Vagina (tissue), 2 donors: ENCODE data around the gene C2orf42. TPM values are rescaled to one million over a fixed set of nuclear protein-coding genes. Genes with fewer than 3 reads are reported as not detected.

Experiments
- DNase-seq, 2 donors: peaks; one replicate each; pipeline ENCODE4 v3.0.0-alpha.2; 2017; ENCODE audit errors: extremely low spot score in 2 of 2
- H3K27ac ChIP-seq: fragments of 200-600 bp; sonication (generic); one replicate; pipeline ENCODE4 v1.5.1; 2019
- H3K27me3 ChIP-seq: fragments of 200-600 bp; sonication (generic); one replicate; pipeline ENCODE4 v1.5.1; 2019
- H3K36me3 ChIP-seq, 2 donors: fragments of 200-600 bp; sonication (generic); one replicate each; pipeline ENCODE4 v1.5.1; 2017 to 2019
- H3K4me1 ChIP-seq: fragments of 200-600 bp; sonication (generic); one replicate; pipeline ENCODE4 v1.5.1; 2019
- H3K4me3 ChIP-seq, 2 donors: fragments of 200-600 bp; sonication (generic); 1 replicate in 1 of 2; 2 replicates in 1 of 2; pipeline ENCODE4 v1.5.1; 2016 to 2019
- H3K9me3 ChIP-seq: fragments of 200-600 bp; sonication (generic); one replicate; pipeline ENCODE4 v1.5.1; 2019
- CTCF ChIP-seq, 3 experiments: fragments of 450-650 bp in 2 of 3; fragments of 200-600 bp in 1 of 3; sonication (generic) in 1 of 3; IDR thresholded peaks; one replicate each; pipeline ENCODE4 v1.5.1; 2017 to 2019; ENCODE audit warnings: antibody characterized with exemption in 3 of 3, mild to moderate bottlenecking in 2 of 3, moderate library complexity in 2 of 3
- POLR2A ChIP-seq, 2 donors: fragments of 450-650 bp; IDR thresholded peaks; one replicate each; pipeline ENCODE4 v1.6.1; 2017; ENCODE audit warnings: antibody characterized with exemption in 2 of 2, mild to moderate bottlenecking in 2 of 2, moderate library complexity in 2 of 2
- POLR2AphosphoS5 ChIP-seq, 2 donors: sonication (generic); formaldehyde crosslinking; IDR thresholded peaks; one replicate each; pipeline ENCODE4 v1.9.0; 2017; ENCODE audit warnings: antibody characterized with exemption in 2 of 2, mild to moderate bottlenecking in 2 of 2, low read depth in 1 of 2; ENCODE audit not compliant: insufficient read depth in 1 of 2
- intact Hi-C: fragments of 100-400 bp; cut with DNase I; formaldehyde crosslinking; loops from one replicate; pipeline ENCODE4 v1.15.1; 2023
- total RNA-seq: library from RNA; depleted of rRNA; stranded (reverse); fragments of >200 nt; gene quantifications from one replicate; pipeline ENCODE4 v1.2.3, GENCODE V29; 2016

C2orf42 gene
- total RNA-seq, 1 donor from 2014 or later: 17.4 TPM

- DNase-seq: no peak
- Histone ChIP-seq H3K9me3 (no peaks in the 10 kb centered on the region), H3K27me3 (no peaks in the 10 kb centered on the region), H3K27ac (no peak overlapping the region), H3K4me1 (peaks cover 9% of the 10 kb centered on the region), H3K36me3 (peaks cover 0 to 59% of the 10 kb centered on the region in 2 donors), H3K4me3 (no peak overlapping the region)
- TF ChIP-seq POLR2AphosphoS5 (IDR thresholded peaks at IDR 0.05; ENCODE audit: insufficient read depth in 1 of 2, low read depth in 1 of 2) (no peak), CTCF (IDR thresholded peaks at IDR 0.05) (no peak), POLR2A (IDR thresholded peaks at IDR 0.05) (no peak)
- intact Hi-C loops: no loop called here
Observed at GRCh38 chr2:70214953-70215549, 24.2 kb upstream of the C2orf42 start.

- no peaks in the 10 kb centered on the region for H3K9me3 ChIP-seq
- H3K27ac ChIP-seq: no peak overlapping the region
- intact Hi-C loops: no loop called here
- DNase-seq: no peak
- no peak overlapping the region for H3K4me3 ChIP-seq
- H3K4me1 ChIP-seq: peaks cover 9% of the 10 kb centered on the region
- TF ChIP-seq POLR2A (IDR thresholded peaks at IDR 0.05): no peak
- no peak for TF ChIP-seq POLR2AphosphoS5 (IDR thresholded peaks at IDR 0.05; ENCODE audit: insufficient read depth in 1 of 2, low read depth in 1 of 2)
- peaks cover 0 to 52% of the 10 kb centered on the region in 2 donors for H3K36me3 ChIP-seq
- no peaks in the 10 kb centered on the region for H3K27me3 ChIP-seq
Observed at GRCh38 chr2:70214365-70214764, 23.5 kb upstream of the C2orf42 start.

GRCh38 chr2:70212298-70212932, 21.6 kb upstream of the C2orf42 start:
- Histone ChIP-seq H3K9me3 (no peaks in the 10 kb centered on the region), H3K36me3 (peaks cover 0 to 38% of the 10 kb centered on the region in 2 donors), H3K27me3 (no peaks in the 10 kb centered on the region), H3K4me1 (peaks cover 9% of the 10 kb centered on the region), H3K4me3 (no peak overlapping the region), H3K27ac (no peak overlapping the region)
- intact Hi-C loops: no loop called here
- DNase-seq: no peak
- TF ChIP-seq POLR2AphosphoS5 (IDR thresholded peaks at IDR 0.05; ENCODE audit: insufficient read depth in 1 of 2, low read depth in 1 of 2) (no peak), CTCF (IDR thresholded peaks at IDR 0.05) (no peak), POLR2A (IDR thresholded peaks at IDR 0.05) (no peak)

- H3K4me3 ChIP-seq: no peak overlapping the region
- intact Hi-C loops: no loop called here
- peaks cover 0 to 31% of the 10 kb centered on the region in 2 donors for H3K36me3 ChIP-seq
- no peak overlapping the region for H3K27ac ChIP-seq
- no peak for TF ChIP-seq CTCF (IDR thresholded peaks at IDR 0.05)
- no peak for TF ChIP-seq POLR2A (IDR thresholded peaks at IDR 0.05)
- no peak for TF ChIP-seq POLR2AphosphoS5 (IDR thresholded peaks at IDR 0.05; ENCODE audit: insufficient read depth in 1 of 2, low read depth in 1 of 2)
- H3K9me3 ChIP-seq: no peaks in the 10 kb centered on the region
- no peak for DNase-seq
- H3K27me3 ChIP-seq: no peaks in the 10 kb centered on the region
- peaks cover 9% of the 10 kb centered on the region for H3K4me1 ChIP-seq
Observed at GRCh38 chr2:70211595-70211994, 20.8 kb upstream of the C2orf42 start.

- Histone ChIP-seq H3K27ac (no peak overlapping the region), H3K27me3 (no peaks in the 10 kb centered on the region), H3K9me3 (no peaks in the 10 kb centered on the region), H3K36me3 (no peaks in the 10 kb centered on the region), H3K4me3 (no peak overlapping the region), H3K4me1 (no peaks in the 10 kb centered on the region)
- TF ChIP-seq CTCF (IDR thresholded peaks at IDR 0.05) (no peak), POLR2A (IDR thresholded peaks at IDR 0.05) (no peak), POLR2AphosphoS5 (IDR thresholded peaks at IDR 0.05; ENCODE audit: insufficient read depth in 1 of 2, low read depth in 1 of 2) (no peak)
- intact Hi-C loops: no loop called here
- no peak for DNase-seq
Observed at GRCh38 chr2:70204452-70204851, 13.6 kb upstream of the C2orf42 start.
